ENCODE measurements around the gene CMA1. TPM values are rescaled to one million over a fixed set of nuclear protein-coding genes. Genes with fewer than 3 reads are reported as not detected.
"Not testable (repeated sequence)": the region's sequence is repeated elsewhere in the genome, so short reads cannot be mapped to it uniquely, and the experiment has no call there.

Gene CMA1
- total and polyA plus RNA-seq, 2 donors (not counting 1 experiment from before 2014, with no cell fraction given), result not detected

DNA sequence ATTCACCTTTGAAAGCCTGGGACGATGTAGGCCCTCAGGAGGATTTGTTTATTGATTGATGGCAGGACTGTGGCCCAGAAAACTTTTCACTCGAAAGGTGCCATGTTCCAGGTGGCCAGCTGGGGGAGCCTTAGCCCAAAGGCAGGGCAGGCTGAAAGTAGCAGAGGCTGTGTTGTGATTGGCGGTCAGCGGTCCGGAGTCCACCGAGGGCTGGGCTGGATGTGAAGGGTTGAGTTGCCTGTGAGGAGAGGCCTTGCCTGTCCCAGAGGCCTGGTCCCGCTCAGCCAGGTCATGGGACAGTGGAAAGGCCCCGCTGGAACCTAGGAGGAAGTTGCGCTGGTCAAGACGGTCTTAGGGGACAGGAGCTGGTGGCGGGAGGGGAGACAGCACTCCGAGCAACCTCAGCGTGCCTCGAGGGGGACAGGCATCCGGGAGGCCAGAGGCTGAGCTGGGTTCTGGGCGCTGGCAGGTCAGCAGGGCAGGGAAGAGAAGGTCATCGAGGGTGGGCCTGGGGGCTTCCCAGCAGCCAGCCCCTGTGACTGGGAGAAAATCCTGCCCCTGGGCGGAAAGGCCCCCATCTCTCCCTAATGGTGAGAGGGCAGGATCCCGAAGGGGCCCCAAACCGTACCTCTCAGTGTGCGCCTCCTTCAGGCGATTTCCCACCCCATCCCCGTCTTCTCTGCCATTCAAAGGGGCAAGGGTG lies 26.3 kb downstream of the CMA1 start:
- Histone ChIP-seq H3K4me1 (ENCODE audit: control insufficient read depth in 2 of 2, insufficient read depth in 2 of 2, low read length in 2 of 2) (peaks cover 9 to 10% of the 10 kb centered on the region in 2 donors), H3K9ac (ENCODE audit: low read length) (peak overlapping the region; percentile 35), H3K79me2 (ENCODE audit: control insufficient read depth, insufficient read depth, low read length) (no peaks in the 10 kb centered on the region), H3K36me3 (replicated peaks in 1 of 2; ENCODE audit: control extremely low read depth in 1 of 2, control insufficient read depth in 1 of 2, extremely low read depth in 1 of 2, insufficient read depth in 2 of 2, low read length in 1 of 2) (no peaks in the 10 kb centered on the region), H4K20me1 (ENCODE audit: control insufficient read depth, insufficient read depth, low read length, poor library complexity, severe bottlenecking) (no peaks in the 10 kb centered on the region), H3K27me3 (replicated peaks in 1 of 4; ENCODE audit: control extremely low read depth in 1 of 4, control insufficient read depth in 3 of 4, insufficient read depth in 4 of 4, low read length in 3 of 4) (no peaks in the 10 kb centered on the region), H3K27ac (ENCODE audit: low read length in 2 of 2) (no peak overlapping the region), H2AFZ (ENCODE audit: insufficient read depth, low read depth, low read length, poor library complexity, severe bottlenecking) (peak overlapping the region; percentile 69), H3K9me3 (ENCODE audit: control extremely low read depth in 1 of 3, control insufficient read depth in 2 of 3, insufficient read depth in 1 of 3, low read length in 2 of 3) (no peaks in the 10 kb centered on the region), H3K4me2 (replicated peaks; ENCODE audit: low read depth, low read length, poor library complexity, severe bottlenecking) (peak overlapping the region; percentile 53), H3K4me3 (ENCODE audit: control extremely low read depth in 1 of 5, extremely low read depth in 1 of 5, insufficient read depth in 1 of 5, low read depth in 2 of 5, low read length in 4 of 5) (peak overlapping the region in 2 of 5 experiments; percentile 29 to 32)
- Mint-ChIP-seq H3K4me1 (peaks cover 17% of the 10 kb centered on the region), H3K9me3 (ENCODE audit: insufficient read depth) (peaks cover 3% of the 10 kb centered on the region), H3K27ac (peak overlapping the region; percentile 47), H3K4me3 (peak overlapping the region; percentile 89), H3K27me3 (peaks cover 3% of the 10 kb centered on the region)
- CTCF ChIA-PET, result interaction anchor here (0.9 to 1.2 kb wide), 7 partner anchors 23 to 671 kb away, joined by 3 to 4 read pairs (median 3); no protein-coding TSS in a partner anchor
- POLR2A ChIA-PET, result no interaction called here
- DNase-seq, result peak; percentile 47
- 56% methylated on average over 17 of the region's 23 CpGs for WGBS (ENCODE audit: insufficient coverage)
- no peak for TF ChIP-seq EZH2 (IDR thresholded peaks at IDR 0.05; ENCODE audit: borderline replicate concordance, insufficient read depth, low read depth, low read length, poor library complexity, severe bottlenecking)
- TF ChIP-seq, protein P1, sequence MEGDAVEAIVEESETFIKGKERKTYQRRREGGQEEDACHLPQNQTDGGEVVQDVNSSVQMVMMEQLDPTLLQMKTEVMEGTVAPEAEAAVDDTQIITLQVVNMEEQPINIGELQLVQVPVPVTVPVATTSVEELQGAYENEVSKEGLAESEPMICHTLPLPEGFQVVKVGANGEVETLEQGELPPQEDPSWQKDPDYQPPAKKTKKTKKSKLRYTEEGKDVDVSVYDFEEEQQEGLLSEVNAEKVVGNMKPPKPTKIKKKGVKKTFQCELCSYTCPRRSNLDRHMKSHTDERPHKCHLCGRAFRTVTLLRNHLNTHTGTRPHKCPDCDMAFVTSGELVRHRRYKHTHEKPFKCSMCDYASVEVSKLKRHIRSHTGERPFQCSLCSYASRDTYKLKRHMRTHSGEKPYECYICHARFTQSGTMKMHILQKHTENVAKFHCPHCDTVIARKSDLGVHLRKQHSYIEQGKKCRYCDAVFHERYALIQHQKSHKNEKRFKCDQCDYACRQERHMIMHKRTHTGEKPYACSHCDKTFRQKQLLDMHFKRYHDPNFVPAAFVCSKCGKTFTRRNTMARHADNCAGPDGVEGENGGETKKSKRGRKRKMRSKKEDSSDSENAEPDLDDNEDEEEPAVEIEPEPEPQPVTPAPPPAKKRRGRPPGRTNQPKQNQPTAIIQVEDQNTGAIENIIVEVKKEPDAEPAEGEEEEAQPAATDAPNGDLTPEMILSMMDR (IDR thresholded peaks at IDR 0.05), result peak; percentile 70
- peak; percentile 82 for ATAC-seq (ENCODE audit: low read depth)
- intact Hi-C loops (cut with micrococcal nuclease), result loop anchor here (5.0 kb wide), 2 partner anchors 196 to 651 kb away; no protein-coding TSS in a partner anchor

DNA sequence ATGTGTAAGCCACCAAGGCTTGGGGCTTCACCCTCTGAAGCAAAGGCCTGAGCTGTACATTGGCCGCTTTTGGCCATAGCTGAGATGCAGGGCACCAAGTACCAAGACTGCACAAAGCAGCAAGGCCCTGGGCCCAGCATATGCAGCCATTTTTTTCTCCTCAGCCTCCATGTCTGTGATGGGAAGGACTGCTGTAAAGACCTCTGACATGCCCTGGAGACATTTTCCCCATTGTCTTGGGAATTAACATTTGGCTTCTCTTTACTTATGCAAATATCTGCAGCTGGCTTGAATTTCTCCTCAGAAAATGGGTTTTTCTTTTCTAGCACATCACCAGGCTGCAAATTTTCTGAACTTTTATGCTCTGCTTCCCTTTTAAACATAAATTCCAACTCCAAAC lies 28.1 kb downstream of the CMA1 start:
- CTCF ChIA-PET; H3K27me3 Mint-ChIP-seq; H3K27ac ChIP-seq (ENCODE audit: low read length in 2 of 2); ATAC-seq (ENCODE audit: low read depth); H4K20me1 ChIP-seq (ENCODE audit: control insufficient read depth, insufficient read depth, low read length, poor library complexity, severe bottlenecking); H2AFZ ChIP-seq (ENCODE audit: insufficient read depth, low read depth, low read length, poor library complexity, severe bottlenecking); H3K27me3 ChIP-seq (replicated peaks in 1 of 4; ENCODE audit: control extremely low read depth in 1 of 4, control insufficient read depth in 3 of 4, insufficient read depth in 4 of 4, low read length in 3 of 4); H3K9me3 ChIP-seq (ENCODE audit: control extremely low read depth in 1 of 3, control insufficient read depth in 2 of 3, insufficient read depth in 1 of 3, low read length in 2 of 3); H3K4me2 ChIP-seq (replicated peaks; ENCODE audit: low read depth, low read length, poor library complexity, severe bottlenecking); H3K9me3 Mint-ChIP-seq (ENCODE audit: insufficient read depth); H3K79me2 ChIP-seq (ENCODE audit: control insufficient read depth, insufficient read depth, low read length); H3K4me3 Mint-ChIP-seq; H3K27ac Mint-ChIP-seq; H3K4me3 ChIP-seq (ENCODE audit: control extremely low read depth in 1 of 5, extremely low read depth in 1 of 5, insufficient read depth in 1 of 5, low read depth in 2 of 5, low read length in 4 of 5); POLR2A ChIA-PET; H3K4me1 ChIP-seq (ENCODE audit: control insufficient read depth in 2 of 2, insufficient read depth in 2 of 2, low read length in 2 of 2); H3K9ac ChIP-seq (ENCODE audit: low read length); DNase-seq; H3K36me3 ChIP-seq (replicated peaks in 1 of 2; ENCODE audit: control extremely low read depth in 1 of 2, control insufficient read depth in 1 of 2, extremely low read depth in 1 of 2, insufficient read depth in 2 of 2, low read length in 1 of 2): not testable (repeated sequence)
- intact Hi-C loops (cut with micrococcal nuclease), result loop anchor here (5.0 kb wide), 2 partner anchors 197 to 652 kb away; no protein-coding TSS in a partner anchor
- peaks cover 17% of the 10 kb centered on the region for H3K4me1 Mint-ChIP-seq
- 15% methylated on average over 1 of the region's 1 CpG for WGBS (ENCODE audit: insufficient coverage)
